ENCODE results near the gene LENG8. TPM values are rescaled to one million over a fixed set of nuclear protein-coding genes. Genes with fewer than 3 reads are reported as not detected.

Gene LENG8
- total RNA-seq, 2 experiments from 2014 or later = 163 to 176 TPM

DNA sequence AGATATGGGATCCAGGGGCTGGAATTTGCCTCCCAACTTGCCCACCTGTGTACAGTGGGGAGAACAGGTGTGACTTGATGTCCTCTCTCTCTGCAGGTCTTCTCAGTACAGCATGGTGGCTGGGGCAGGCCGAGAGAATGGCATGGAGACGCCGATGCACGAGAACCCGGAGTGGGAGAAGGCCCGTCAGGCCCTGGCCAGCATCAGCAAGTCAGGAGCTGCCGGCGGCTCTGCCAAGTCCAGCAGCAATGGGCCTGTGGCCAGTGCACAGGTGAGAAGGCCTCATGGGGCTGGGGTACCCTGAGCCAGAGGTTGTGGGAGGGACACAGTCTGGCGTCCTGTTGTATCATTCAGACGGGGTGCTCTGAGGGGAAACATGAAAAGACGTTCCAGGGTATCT lies 3.0 kb downstream of the LENG8 start:
- DNase-seq = no peak
- Mint-ChIP-seq H3K4me1 (ENCODE audit: low read depth) (peaks cover 35% of the 10 kb centered on the region), H3K4me3 (peak overlapping the region; percentile 32), H3K36me3 (peaks cover 65% of the 10 kb centered on the region), H3K27ac (peak overlapping the region; percentile 90), H3K27me3 (peaks cover 2% of the 10 kb centered on the region), H3K9me3 (no peaks in the 10 kb centered on the region)
- ChIA-PET POLR2A (no interaction called here), CTCF (no interaction called here)
- intact Hi-C loops (cut with micrococcal nuclease) = no loop called here

DNA sequence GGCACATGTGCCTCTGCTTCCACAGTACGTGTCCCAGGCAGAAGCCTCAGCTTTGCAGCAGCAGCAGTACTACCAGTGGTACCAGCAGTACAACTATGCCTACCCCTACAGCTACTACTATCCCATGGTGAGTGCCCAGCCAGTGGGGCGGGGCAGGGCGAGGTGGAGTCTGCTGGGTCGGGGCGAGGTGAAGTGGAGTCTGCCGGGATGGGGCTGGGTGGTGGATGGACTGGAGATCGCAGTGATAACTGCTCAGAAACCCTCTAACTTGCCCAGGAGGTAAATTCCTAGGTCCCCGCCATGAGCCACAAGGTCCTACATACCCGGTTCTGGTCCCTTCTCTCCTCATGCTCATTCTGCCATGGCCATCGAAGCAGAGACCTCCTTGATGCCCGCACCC lies 3.6 kb downstream of the LENG8 start:
- ChIA-PET CTCF (no interaction called here), POLR2A (no interaction called here)
- intact Hi-C loops (cut with micrococcal nuclease) = no loop called here
- no peak overlapping the region for H3K27ac Mint-ChIP-seq
- peaks cover 67% of the 10 kb centered on the region for H3K36me3 Mint-ChIP-seq
- H3K4me1 Mint-ChIP-seq (ENCODE audit: low read depth) = peaks cover 29% of the 10 kb centered on the region
- no peak overlapping the region for H3K4me3 Mint-ChIP-seq
- no peaks in the 10 kb centered on the region for H3K9me3 Mint-ChIP-seq
- peaks cover 2% of the 10 kb centered on the region for H3K27me3 Mint-ChIP-seq
- no peak for DNase-seq

DNA sequence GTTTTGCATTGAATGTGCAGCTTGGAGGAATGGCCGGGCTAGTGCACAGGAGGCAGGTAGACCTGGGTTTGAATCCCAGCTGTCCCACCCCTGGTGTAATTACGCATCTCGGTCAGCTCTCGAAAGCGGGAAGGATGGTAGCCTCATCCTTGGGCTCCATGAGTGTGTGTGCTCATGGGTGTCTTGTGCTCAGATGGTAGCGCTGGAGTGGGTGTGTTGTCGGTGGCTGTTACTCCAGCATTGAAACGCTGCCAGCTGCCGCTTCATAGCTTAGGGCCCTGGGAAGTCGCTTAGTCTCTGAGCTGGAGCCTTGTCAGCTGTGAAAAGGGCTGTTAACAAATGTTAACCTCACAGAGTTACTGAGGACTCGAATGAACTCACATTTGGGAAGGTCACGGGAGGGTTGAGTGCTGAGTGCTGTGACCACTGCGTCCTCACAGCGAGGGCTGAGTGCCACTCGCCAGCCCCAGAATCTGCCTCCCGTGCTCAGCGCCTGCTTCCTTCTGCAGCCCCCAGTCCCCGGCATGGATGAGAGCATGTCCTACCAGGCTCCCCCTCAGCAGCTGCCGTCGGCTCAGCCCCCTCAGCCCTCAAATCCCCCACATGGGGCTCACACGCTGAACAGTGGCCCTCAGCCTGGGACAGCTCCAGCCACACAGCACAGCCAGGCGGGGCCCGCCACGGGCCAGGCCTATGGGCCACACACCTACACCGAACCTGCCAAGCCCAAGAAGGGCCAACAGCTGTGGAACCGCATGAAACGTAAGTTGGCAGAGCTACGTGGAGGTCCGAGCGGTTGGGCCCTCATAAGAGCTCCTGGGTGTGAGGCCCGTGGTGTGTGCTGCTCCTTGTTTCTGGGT lies 5.2 kb downstream of the LENG8 start:
- intact Hi-C loops (cut with micrococcal nuclease) = no loop called here
- Mint-ChIP-seq H3K27me3 (no peaks in the 10 kb centered on the region), H3K27ac (no peak overlapping the region), H3K4me1 (ENCODE audit: low read depth) (peaks cover 30% of the 10 kb centered on the region), H3K9me3 (no peaks in the 10 kb centered on the region), H3K36me3 (peaks cover 77% of the 10 kb centered on the region), H3K4me3 (no peak overlapping the region)
- ChIA-PET POLR2A (interaction anchor here (1.1 to 2.2 kb wide), 2 partner anchors 8 to 10 kb away, joined by 4 to 9 read pairs; partner anchors contain the start of gene LENG9), CTCF (no interaction called here)
- DNase-seq = no peak

DNA sequence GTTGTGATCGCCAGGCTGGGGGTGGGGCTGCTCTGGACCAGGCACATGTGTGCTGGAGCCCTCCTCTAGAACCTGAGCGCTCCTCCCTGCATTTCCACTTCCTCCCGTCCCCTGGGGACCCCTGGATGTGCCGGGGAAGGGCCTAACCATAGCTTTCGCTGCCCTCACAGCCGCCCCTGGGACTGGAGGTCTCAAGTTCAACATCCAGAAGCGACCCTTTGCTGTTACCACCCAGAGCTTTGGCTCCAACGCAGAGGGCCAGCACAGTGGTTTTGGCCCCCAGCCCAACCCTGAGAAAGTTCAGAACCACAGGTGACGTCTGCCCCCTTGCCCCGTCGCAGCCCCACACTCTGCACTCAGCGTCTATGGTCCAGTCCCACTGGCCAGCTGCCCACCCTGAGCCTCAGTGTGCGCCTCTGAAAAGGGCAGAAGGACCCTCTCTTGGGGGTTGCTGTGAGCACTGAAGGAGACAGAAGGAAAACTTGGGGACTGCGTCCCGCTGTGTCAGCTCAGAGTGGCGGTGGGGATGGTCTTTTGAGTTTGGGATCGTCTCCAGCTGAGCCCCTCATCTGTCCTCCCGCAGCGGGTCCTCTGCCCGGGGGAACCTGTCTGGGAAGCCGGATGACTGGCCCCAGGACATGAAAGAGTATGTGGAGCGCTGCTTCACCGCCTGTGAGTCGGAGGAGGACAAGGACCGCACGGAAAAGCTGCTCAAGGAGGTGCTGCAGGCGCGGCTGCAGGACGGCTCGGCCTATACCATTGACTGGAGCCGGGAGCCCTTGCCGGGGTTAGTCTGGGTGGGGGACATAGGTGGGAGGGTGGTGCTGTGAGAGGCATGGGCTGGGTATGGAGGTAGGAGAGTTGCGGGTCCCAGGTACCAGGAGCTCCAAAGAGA lies 6.0 kb downstream of the LENG8 start:
- Mint-ChIP-seq H3K27me3 (no peaks in the 10 kb centered on the region), H3K4me3 (no peak overlapping the region), H3K27ac (no peak overlapping the region), H3K36me3 (peaks cover 76% of the 10 kb centered on the region), H3K9me3 (no peaks in the 10 kb centered on the region), H3K4me1 (ENCODE audit: low read depth) (peaks cover 36% of the 10 kb centered on the region)
- ChIA-PET CTCF (no interaction called here), POLR2A (interaction anchor here (2.2 kb wide), 1 partner anchor 9 kb away, joined by 9 read pairs; the partner anchor contains the start of gene LENG9)
- no peak for DNase-seq
- intact Hi-C loops (cut with micrococcal nuclease) = no loop called here

DNA sequence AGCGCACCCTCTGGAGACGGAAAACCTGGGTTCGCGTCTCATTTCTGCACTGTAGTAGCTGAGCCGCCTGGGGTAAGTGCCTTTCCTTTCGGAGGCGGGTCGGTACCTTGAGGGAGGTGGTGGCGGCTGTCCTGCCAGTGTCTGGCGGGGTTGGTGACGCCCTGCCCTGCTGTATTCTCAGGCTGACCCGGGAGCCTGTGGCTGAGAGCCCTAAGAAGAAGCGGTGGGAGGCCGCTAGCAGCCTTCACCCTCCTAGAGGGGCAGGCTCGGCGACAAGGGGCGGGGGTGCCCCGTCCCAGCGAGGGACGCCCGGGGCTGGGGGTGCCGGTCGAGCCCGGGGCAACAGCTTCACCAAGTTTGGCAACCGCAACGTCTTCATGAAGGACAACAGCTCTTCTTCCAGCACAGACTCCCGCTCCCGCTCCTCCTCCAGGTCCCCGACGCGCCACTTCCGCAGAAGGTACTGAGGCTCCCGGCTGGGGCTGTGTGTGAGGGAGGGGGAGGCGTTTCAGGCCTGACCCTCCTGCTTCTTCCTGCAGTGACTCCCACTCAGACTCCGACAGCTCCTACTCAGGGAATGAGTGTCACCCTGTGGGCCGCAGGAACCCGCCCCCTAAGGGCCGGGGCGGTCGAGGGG lies 6.9 kb downstream of the LENG8 start:
- Mint-ChIP-seq H3K27me3 (no peaks in the 10 kb centered on the region), H3K27ac (no peak overlapping the region), H3K4me1 (ENCODE audit: low read depth) (peaks cover 29% of the 10 kb centered on the region), H3K4me3 (no peak overlapping the region), H3K36me3 (peaks cover 70% of the 10 kb centered on the region), H3K9me3 (no peaks in the 10 kb centered on the region)
- ChIA-PET CTCF (no interaction called here), POLR2A (interaction anchor here (2.2 kb wide), 1 partner anchor 8 kb away, joined by 9 read pairs; the partner anchor contains the start of gene LENG9)
- no peak for DNase-seq
- intact Hi-C loops (cut with micrococcal nuclease) = no loop called here

DNA sequence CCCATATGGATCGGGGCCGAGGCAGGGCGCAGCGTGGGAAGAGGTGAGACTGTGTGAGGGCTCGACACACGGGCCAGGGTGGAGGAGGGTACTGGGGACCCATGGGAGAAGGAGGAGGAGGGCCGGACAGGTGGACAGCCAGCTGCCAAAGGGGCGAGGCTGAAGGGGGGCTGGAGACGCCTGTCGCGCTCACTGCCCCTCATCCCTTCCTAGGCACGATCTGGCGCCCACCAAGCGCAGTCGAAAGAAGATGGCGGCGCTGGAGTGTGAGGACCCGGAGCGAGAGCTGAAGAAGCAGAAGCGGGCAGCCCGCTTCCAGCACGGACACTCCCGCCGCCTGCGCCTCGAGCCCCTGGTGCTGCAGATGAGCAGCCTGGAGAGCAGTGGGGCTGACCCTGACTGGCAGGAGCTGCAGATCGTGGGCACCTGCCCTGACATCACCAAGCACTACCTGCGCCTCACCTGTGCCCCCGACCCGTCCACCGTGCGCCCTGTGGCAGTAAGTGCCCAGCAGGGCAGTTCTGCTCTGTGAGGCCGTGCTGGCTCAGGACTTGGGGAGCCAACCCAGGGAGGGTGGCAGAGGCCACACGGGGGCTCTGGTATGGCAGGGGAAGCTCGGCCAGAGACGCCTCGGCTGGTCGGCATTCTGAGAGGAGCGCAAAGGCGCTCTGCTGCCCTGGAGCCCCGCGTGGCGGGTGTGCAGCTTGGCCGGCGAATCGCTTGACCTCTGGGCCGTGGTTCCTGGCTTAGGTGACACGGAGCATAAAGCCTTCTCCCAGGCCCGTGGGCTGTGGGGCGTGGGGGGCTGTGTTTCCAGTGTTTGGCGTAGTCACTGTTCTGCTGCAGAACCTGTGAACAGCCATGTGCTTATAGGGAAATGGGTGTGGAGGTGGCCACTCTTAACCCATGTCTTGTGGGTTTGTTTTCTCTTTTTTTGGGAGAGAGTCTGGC lies 7.7 kb downstream of the LENG8 start:
- POLR2A ChIA-PET = no interaction called here
- CTCF ChIA-PET = no interaction called here
- peaks cover 66% of the 10 kb centered on the region for H3K36me3 Mint-ChIP-seq
- intact Hi-C loops (cut with micrococcal nuclease) = no loop called here
- peaks cover 27% of the 10 kb centered on the region for H3K4me1 Mint-ChIP-seq (ENCODE audit: low read depth)
- H3K27me3 Mint-ChIP-seq = no peaks in the 10 kb centered on the region
- no peak overlapping the region for H3K4me3 Mint-ChIP-seq
- DNase-seq = no peak
- no peaks in the 10 kb centered on the region for H3K9me3 Mint-ChIP-seq
- no peak overlapping the region for H3K27ac Mint-ChIP-seq

DNA sequence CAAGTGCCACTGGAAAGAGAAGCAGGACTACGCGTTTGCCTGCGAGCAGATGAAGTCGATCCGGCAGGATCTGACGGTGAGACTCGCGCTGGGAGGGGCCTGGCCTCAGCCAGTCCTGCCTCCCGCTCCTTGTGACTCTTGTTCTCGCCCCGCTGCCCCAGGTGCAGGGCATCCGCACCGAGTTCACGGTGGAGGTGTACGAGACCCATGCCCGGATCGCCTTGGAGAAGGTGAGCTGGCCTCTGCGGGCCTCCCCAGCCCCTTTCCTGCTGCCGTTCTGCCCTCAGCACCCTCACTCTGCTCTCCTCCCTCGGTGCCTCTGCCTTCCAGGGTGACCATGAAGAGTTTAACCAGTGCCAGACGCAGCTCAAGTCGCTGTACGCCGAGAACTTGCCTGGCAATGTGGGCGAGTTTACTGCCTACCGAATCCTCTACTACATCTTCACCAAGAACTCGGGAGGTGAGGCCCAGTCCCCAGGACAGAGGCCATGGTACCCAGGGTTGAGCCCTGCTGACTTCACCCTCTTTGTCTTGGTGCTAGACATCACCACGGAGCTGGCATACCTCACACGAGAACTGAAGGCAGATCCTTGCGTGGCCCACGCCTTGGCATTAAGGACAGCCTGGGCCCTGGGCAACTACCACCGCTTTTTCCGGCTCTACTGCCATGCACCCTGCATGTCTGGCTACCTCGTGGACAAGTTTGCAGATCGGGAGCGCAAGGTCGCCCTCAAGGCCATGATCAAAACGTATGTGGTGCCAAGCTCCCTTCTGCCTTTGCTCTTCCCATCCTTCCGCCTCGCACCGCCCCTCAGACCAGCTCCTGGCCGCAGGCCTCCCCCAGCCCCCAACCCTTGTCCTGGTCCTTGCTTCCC lies 9.0 kb downstream of the LENG8 start:
- ChIA-PET CTCF (no interaction called here), POLR2A (interaction anchor here (1.0 kb wide), 1 partner anchor 9 kb away, joined by 5 read pairs; the partner anchor contains the start of gene LENG8)
- H3K4me1 Mint-ChIP-seq (ENCODE audit: low read depth) = peaks cover 29% of the 10 kb centered on the region
- H3K27ac Mint-ChIP-seq = no peak overlapping the region
- H3K9me3 Mint-ChIP-seq = no peaks in the 10 kb centered on the region
- H3K4me3 Mint-ChIP-seq = no peak overlapping the region
- peaks cover 59% of the 10 kb centered on the region for H3K36me3 Mint-ChIP-seq
- no peaks in the 10 kb centered on the region for H3K27me3 Mint-ChIP-seq
- intact Hi-C loops (cut with micrococcal nuclease) = no loop called here
- DNase-seq = no peak

DNA sequence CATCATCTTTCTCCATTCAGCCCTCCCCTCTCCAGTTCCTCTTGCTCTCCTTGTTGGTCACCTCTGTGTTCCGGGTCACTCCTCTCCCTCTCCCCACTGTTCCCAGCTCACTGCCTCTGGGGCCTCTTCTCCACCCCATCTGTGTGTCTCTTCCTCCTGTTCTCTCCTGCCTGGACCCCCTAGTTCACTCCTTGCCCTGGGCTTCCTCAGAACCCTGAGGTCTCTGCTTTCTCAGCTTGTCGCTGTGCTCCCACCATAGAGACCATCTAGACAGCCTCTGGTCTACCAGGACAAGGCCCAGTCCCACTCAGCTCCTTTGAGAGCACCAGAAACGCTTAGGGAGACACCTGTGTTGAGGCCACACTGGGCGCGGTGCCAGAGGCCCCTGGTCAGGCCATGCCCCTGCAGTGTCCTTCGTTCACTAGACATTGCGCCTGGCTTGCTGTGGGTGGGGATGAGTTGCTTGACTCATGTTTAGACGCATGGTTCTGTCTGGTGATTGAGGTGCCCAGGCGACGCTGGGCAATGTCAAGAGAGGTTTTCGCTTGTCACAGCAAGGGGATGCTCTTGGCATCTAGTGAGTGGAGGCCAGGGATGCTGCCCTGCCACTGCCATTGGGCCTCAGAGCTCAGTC lies 9.8 kb downstream of the LENG8 start:
- ChIA-PET POLR2A (interaction anchor here (0.6 kb wide), 1 partner anchor 68 kb away, joined by 3 read pairs; no protein-coding TSS in a partner anchor), CTCF (no interaction called here)
- H3K27ac Mint-ChIP-seq = no peak overlapping the region

DNA sequence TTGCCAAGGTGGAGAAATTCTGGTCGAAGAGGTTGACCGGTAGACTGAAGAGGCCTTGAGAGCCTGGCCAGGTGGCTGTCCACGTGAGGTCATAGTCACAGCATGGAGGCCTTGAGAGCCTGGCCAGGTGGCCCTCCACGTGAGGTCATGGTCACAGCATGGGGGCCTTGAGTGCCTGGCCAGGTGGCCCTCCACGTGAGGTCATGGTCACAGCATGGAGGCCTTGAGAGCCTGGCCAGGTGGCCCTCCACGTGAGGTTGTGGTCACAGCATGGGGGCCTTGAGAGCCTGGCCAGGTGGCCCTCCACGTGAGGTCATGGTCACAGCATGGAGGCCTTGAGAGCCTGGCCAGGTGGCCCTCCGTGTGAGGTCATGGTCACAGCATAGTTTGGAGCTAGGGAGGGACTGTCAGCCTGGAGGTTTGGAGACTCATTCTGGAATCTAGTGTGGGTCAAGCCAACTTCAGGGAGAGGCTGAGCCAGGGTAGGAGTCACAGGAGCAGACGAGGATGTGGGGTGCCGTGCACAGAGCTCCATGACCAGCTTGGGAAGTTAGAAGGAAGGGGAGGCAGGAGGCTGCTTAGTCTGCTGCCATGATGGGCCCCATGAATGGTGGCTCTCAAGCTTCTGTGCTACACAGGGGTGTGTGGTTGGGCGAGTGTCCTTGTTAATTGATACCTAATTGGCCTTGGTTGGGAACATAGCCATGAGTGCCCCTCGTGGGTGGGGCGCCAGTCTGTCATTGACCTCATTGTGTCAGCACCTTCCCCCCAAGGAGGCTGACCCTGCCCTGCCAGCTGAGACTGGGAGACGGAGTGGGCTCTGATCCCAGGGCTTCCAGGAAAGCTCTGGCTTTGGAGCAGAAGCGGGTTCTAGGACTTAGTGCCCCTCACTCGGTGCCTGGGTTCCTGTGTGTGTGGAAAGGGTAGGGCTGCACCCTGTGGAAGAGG lies 10.6 kb downstream of the LENG8 start:
- no peak overlapping the region for H3K4me3 Mint-ChIP-seq
- peaks cover 31% of the 10 kb centered on the region for H3K4me1 Mint-ChIP-seq (ENCODE audit: low read depth)
- intact Hi-C loops (cut with micrococcal nuclease) = loop anchor here (5.0 kb wide), 1 partner anchor 252 kb away; no protein-coding TSS in a partner anchor
- ChIA-PET CTCF (no interaction called here), POLR2A (interaction anchor here (0.6 to 1.7 kb wide), 3 partner anchors 11 to 69 kb away, joined by 3 to 8 read pairs (median 4); partner anchors contain the start of gene LENG8)
- no peaks in the 10 kb centered on the region for H3K9me3 Mint-ChIP-seq
- DNase-seq = no peak
- H3K36me3 Mint-ChIP-seq = peaks cover 45% of the 10 kb centered on the region
- H3K27me3 Mint-ChIP-seq = no peaks in the 10 kb centered on the region
- H3K27ac Mint-ChIP-seq = peak overlapping the region; percentile 13

More for the DNA sequence above, 9.8 kb downstream of the LENG8 start:
- H3K36me3 Mint-ChIP-seq = peaks cover 53% of the 10 kb centered on the region
- peaks cover 26% of the 10 kb centered on the region for H3K4me1 Mint-ChIP-seq (ENCODE audit: low read depth)
- H3K27me3 Mint-ChIP-seq = no peaks in the 10 kb centered on the region
- DNase-seq = no peak
- no peak overlapping the region for H3K4me3 Mint-ChIP-seq
- intact Hi-C loops (cut with micrococcal nuclease) = no loop called here
- H3K9me3 Mint-ChIP-seq = no peaks in the 10 kb centered on the region
